Measurements from ENCODE around the gene BEND7.

DNA sequence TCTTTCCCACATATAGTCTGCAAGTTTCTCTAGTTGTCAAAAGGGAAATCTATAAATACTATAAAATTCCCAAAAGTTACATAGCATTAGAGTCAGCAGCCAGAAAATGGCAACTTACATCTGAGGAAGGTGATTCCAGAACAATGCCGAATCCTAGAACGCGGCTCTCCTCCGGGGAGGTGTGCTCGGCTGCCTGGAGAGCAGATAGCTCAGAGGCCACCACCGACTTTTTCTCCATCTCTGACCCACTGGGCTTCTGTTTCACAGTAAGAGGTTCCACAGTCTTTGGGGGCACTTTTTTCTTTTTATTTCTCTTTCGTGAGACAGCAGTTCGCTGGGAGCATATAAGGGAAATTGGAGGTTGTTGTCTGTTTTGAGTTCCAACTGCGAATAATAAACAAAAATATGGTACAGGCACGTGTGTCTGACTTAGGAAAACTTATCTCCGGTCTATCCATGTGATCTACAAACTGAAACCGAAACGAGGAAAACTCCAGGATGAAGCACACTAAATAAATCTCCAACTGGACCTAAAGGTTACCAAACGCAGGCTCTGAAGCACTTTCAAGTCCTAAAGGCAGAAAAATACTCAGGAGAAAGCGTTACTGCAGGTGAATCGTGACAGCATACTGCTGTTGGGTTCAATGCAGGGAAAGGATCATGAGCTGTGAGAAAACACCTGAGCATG is 36.2 kb downstream of the BEND7 start:
- TF ChIP-seq, protein P1, sequence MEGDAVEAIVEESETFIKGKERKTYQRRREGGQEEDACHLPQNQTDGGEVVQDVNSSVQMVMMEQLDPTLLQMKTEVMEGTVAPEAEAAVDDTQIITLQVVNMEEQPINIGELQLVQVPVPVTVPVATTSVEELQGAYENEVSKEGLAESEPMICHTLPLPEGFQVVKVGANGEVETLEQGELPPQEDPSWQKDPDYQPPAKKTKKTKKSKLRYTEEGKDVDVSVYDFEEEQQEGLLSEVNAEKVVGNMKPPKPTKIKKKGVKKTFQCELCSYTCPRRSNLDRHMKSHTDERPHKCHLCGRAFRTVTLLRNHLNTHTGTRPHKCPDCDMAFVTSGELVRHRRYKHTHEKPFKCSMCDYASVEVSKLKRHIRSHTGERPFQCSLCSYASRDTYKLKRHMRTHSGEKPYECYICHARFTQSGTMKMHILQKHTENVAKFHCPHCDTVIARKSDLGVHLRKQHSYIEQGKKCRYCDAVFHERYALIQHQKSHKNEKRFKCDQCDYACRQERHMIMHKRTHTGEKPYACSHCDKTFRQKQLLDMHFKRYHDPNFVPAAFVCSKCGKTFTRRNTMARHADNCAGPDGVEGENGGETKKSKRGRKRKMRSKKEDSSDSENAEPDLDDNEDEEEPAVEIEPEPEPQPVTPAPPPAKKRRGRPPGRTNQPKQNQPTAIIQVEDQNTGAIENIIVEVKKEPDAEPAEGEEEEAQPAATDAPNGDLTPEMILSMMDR (IDR thresholded peaks at IDR 0.05), result no peak
- no peak for TF ChIP-seq POLR2A (IDR thresholded peaks at IDR 0.05)

All from stomach (tissue), 4 donors.